ENCODE measurements around the gene PRDM16. TPM values are rescaled to one million over a fixed set of nuclear protein-coding genes. Genes with fewer than 3 reads are reported as not detected.

Gene PRDM16
- total RNA-seq, 1 experiment from 2014 or later = 0.17 TPM

GRCh38 chr1:3082571-3083516, 13.8 kb downstream of the PRDM16 start:
- H3K9ac ChIP-seq (ENCODE audit: extremely low read depth, insufficient read length, low read length) = no peak overlapping the region

More at GRCh38 chr1:3082571-3083516, 13.8 kb downstream of the PRDM16 start:
- no peak overlapping the region for H4K5ac ChIP-seq (ENCODE audit: insufficient read length, low read depth, low read length)
- DNase-seq = no peak
- no peak overlapping the region for H3T11ph ChIP-seq (ENCODE audit: low read length)
- H3K23me2 ChIP-seq (ENCODE audit: insufficient read length, low read depth, low read length, poor library complexity, severe bottlenecking) = no peaks in the 10 kb centered on the region
- H2BK5ac ChIP-seq (ENCODE audit: insufficient read length, low read length) = no peak overlapping the region
- Mint-ChIP-seq H3K4me3 (no peak overlapping the region), H3K4me1 (peaks cover 2 to 13% of the 10 kb centered on the region in 2 experiments; a peak in 3 of 4 replicates), H3K36me3 (ENCODE audit: insufficient read depth in 1 of 3, low read depth in 3 of 3) (no peaks in the 10 kb centered on the region), H3K9me3 (no peaks in the 10 kb centered on the region), H3K27ac (no peak overlapping the region), H3K27me3 (ENCODE audit: low read depth) (peaks cover 5% of the 10 kb centered on the region)
- H2BK15ac ChIP-seq (ENCODE audit: low read depth, low read length) = no peak overlapping the region
- no peaks in the 10 kb centered on the region for H3K79me2 ChIP-seq (ENCODE audit: insufficient read depth, low read length)
- H3K4me1 ChIP-seq (ENCODE audit: insufficient read depth, low read length) = no peaks in the 10 kb centered on the region
- no peaks in the 10 kb centered on the region for H4K20me1 ChIP-seq (ENCODE audit: control insufficient read depth, insufficient read depth, insufficient read length)
- H3K4ac ChIP-seq (ENCODE audit: low read depth, low read length) = no peak overlapping the region
- H4K8ac ChIP-seq (replicated peaks; ENCODE audit: insufficient read length, low read depth, low read length) = no peak overlapping the region
- no peaks in the 10 kb centered on the region for H3K27me3 ChIP-seq (ENCODE audit: insufficient read depth, low read length)
- no peak overlapping the region for H2BK20ac ChIP-seq (ENCODE audit: low read depth, low read length, poor library complexity, severe bottlenecking)
- TF ChIP-seq CTCF (conservative IDR thresholded peaks at IDR 0.05) = no peak
- no peaks in the 10 kb centered on the region for H3K9me3 ChIP-seq (ENCODE audit: control insufficient read depth, low read depth, low read length)
- H3K4me2 ChIP-seq (ENCODE audit: insufficient read depth, insufficient read length, low read length) = no peak overlapping the region
- H3K23ac ChIP-seq (ENCODE audit: insufficient read length, low read depth, low read length) = no peak overlapping the region
- no peak overlapping the region for H3K27ac ChIP-seq (ENCODE audit: insufficient read length, low read depth, low read length)
- no peak overlapping the region for H3K18ac ChIP-seq (ENCODE audit: insufficient read length, low read depth, low read length)
- no peak overlapping the region for H3K56ac ChIP-seq (ENCODE audit: insufficient read length, low read depth, low read length)
- no CpG with 5 or more reads among the region's 42 CpGs for WGBS (ENCODE audit: extremely low coverage, insufficient read length, low lambda C conversion rate)
- H2AFZ ChIP-seq (ENCODE audit: low read length) = no peak overlapping the region
- H2BK12ac ChIP-seq (ENCODE audit: insufficient read length, low read depth, low read length) = no peak overlapping the region
- H2BK120ac ChIP-seq (ENCODE audit: low read depth, low read length, poor library complexity, severe bottlenecking) = no peak overlapping the region
- no peak overlapping the region for H2AK5ac ChIP-seq (ENCODE audit: insufficient read length, low read length)
- no peaks in the 10 kb centered on the region for H3K79me1 ChIP-seq (ENCODE audit: insufficient read depth, low read depth, low read length, poor library complexity, severe bottlenecking)
- no peak overlapping the region for H3K14ac ChIP-seq (ENCODE audit: insufficient read depth, low read length)
- H4K91ac ChIP-seq (ENCODE audit: insufficient read length, low read depth, low read length) = no peak overlapping the region

All from H9 (cell line).